Right lobe of liver (tissue), 6 donors: ENCODE measurements around the gene FAM13A. TPM values are rescaled to one million over a fixed set of nuclear protein-coding genes. Genes with fewer than 3 reads are reported as not detected.

Experiments used
- ATAC-seq, 4 donors: fragments of 200-7000 bp; cut with Tn5 transposase; one replicate each; pipeline ENCODE4 v1.9.1; 2020; ENCODE audit warnings: mild to moderate bottlenecking in 4 of 4, moderate library complexity in 4 of 4
- DNase-seq, 3 donors: peaks; one replicate each; pipeline ENCODE4 v3.0.0-alpha.2; 2020
- H3K27ac ChIP-seq, 3 donors: fragments of 200-600 bp; one replicate each; pipeline ENCODE4 v1.8.0; 2022
- H3K27me3 ChIP-seq, 2 donors: fragments of 200-600 bp; one replicate each; pipeline ENCODE4 v1.8.0; 2022
- H3K36me3 ChIP-seq, 4 donors: fragments of 200-600 bp; sonication (generic) in 1 of 4; one replicate each; pipeline versions ENCODE4 v1.5.1 to v1.8.0; 2017 to 2022; ENCODE audit warnings: control low read depth in 1 of 4
- H3K4me1 ChIP-seq, 4 donors: fragments of 200-600 bp; sonication (generic) in 1 of 4; one replicate each; pipeline versions ENCODE4 v1.5.1 to v1.8.0; 2017 to 2022; ENCODE audit warnings: control low read depth in 1 of 4
- H3K4me3 ChIP-seq, 3 donors: fragments of 200-600 bp; one replicate each; pipeline ENCODE4 v1.8.0; 2022
- H3K9me3 ChIP-seq, 4 donors: fragments of 200-600 bp; sonication (generic) in 1 of 4; one replicate each; pipeline versions ENCODE4 v1.5.1 to v1.8.0; 2017 to 2022; ENCODE audit warnings: control low read depth in 1 of 4
- CTCF ChIP-seq, 4 donors: fragments of 200-600 bp in 3 of 4; fragments of 450-650 bp in 1 of 4; IDR thresholded peaks; one replicate each; pipeline versions ENCODE4 v1.5.1 to v1.8.0; 2016 to 2022; ENCODE audit warnings: antibody characterized with exemption in 4 of 4, mild to moderate bottlenecking in 2 of 4
- POLR2A ChIP-seq: fragments of 450-650 bp; IDR thresholded peaks from one replicate; pipeline ENCODE4 v1.6.1; 2017; ENCODE audit warnings: antibody characterized with exemption, mild to moderate bottlenecking
- WGBS: methylation state at CpG from one replicate; pipeline ENCODE4 v1.1.6; 2018; ENCODE audit warnings: low coverage, low lambda C conversion rate; ENCODE audit not compliant: insufficient coverage; ENCODE audit errors: missing lambda C conversion rate; 5-methylcytosine and 5-hydroxymethylcytosine counted together
- intact Hi-C, 2 donors: fragments of 100-400 bp; cut with DNase I; formaldehyde crosslinking; loops; one replicate each; pipeline versions ENCODE4 v1.11.2 to v1.14.1; 2022
- total RNA-seq, 6 experiments: library from RNA; depleted of rRNA in 2 of 6; stranded (reverse); fragments of >200 nt in 2 of 6; fragmentation: NEBNext Ultra II Directional in 3 of 6; extraction: Animal tissue kit (Norgen Biotek cat#: 25700) in 3 of 6; gene quantifications; one replicate each; pipeline versions ENCODE4 v1.1.0 to v1.2.4, GENCODE V29; 2016 to 2023
- donor health status: DM: no; HTN: yes; CAD: no.
- donor health status: DM: no; HTN: no; CAD: no.
- donor health status: DM: no; HTN: no; CAD: no.
- donor health status: DM: no; HTN: yes; CAD: no.
- donor health status: DM: no; HTN: yes; CAD: no.

The FAM13A gene
- total RNA-seq, 6 experiments from 2014 or later: 28.3 to 82.5 (median 51.7) TPM

GRCh38 chr4:88788424-88788823 is 268.6 kb downstream of the FAM13A start:
- Histone ChIP-seq H3K27ac (no peak overlapping the region), H3K4me3 (no peak overlapping the region), H3K36me3 (peaks cover 0 to 16% (median 1%) of the 10 kb centered on the region in 4 donors), H3K27me3 (no peaks in the 10 kb centered on the region), H3K4me1 (peaks cover 0 to 4% (median 0%) of the 10 kb centered on the region in 4 donors), H3K9me3 (no peaks in the 10 kb centered on the region)
- no peak for TF ChIP-seq POLR2A
- TF ChIP-seq CTCF (IDR thresholded peaks at IDR 0.05): no peak
- 87% methylated on average over 1 of the region's 1 CpG for WGBS
- DNase-seq: no peak
- ATAC-seq: no peak
- intact Hi-C loops: no loop called here

GRCh38 chr4:88786011-88786410 is 271.0 kb downstream of the FAM13A start:
- Histone ChIP-seq H3K27me3 (no peaks in the 10 kb centered on the region), H3K9me3 (no peaks in the 10 kb centered on the region), H3K27ac (no peak overlapping the region), H3K4me1 (no peaks in the 10 kb centered on the region), H3K4me3 (no peak overlapping the region), H3K36me3 (peaks cover 0 to 19% (median 2%) of the 10 kb centered on the region in 4 donors)
- intact Hi-C loops: no loop called here
- WGBS: 92% methylated on average over 1 of the region's 1 CpG
- TF ChIP-seq POLR2A (no peak), CTCF (IDR thresholded peaks at IDR 0.05) (no peak)
- no peak for DNase-seq
- ATAC-seq: no peak

GRCh38 chr4:88780389-88780788 is 276.6 kb downstream of the FAM13A start:
- TF ChIP-seq POLR2A (no peak), CTCF (IDR thresholded peaks at IDR 0.05) (no peak)
- Histone ChIP-seq H3K4me3 (no peak overlapping the region), H3K27me3 (no peaks in the 10 kb centered on the region), H3K27ac (no peak overlapping the region), H3K4me1 (no peaks in the 10 kb centered on the region), H3K9me3 (no peaks in the 10 kb centered on the region), H3K36me3 (peaks cover 0 to 4% (median 1%) of the 10 kb centered on the region in 4 donors)
- ATAC-seq: no peak
- no peak for DNase-seq
- intact Hi-C loops: no loop called here
- 100% methylated on average over 1 of the region's 1 CpG for WGBS

GRCh38 chr4:88779431-88779830 is 277.6 kb downstream of the FAM13A start:
- H3K36me3 ChIP-seq: peaks cover 0 to 3% (median 1%) of the 10 kb centered on the region in 4 donors
- intact Hi-C loops: no loop called here
- H3K27me3 ChIP-seq: no peaks in the 10 kb centered on the region
- WGBS: 75% methylated on average over 3 of the region's 3 CpGs
- no peak overlapping the region for H3K4me3 ChIP-seq
- no peak for TF ChIP-seq POLR2A
- TF ChIP-seq CTCF (IDR thresholded peaks at IDR 0.05): no peak
- ATAC-seq: no peak
- no peaks in the 10 kb centered on the region for H3K9me3 ChIP-seq
- no peaks in the 10 kb centered on the region for H3K4me1 ChIP-seq
- no peak overlapping the region for H3K27ac ChIP-seq
- no peak for DNase-seq

GRCh38 chr4:88775529-88775928 is 281.5 kb downstream of the FAM13A start:
- intact Hi-C loops: no loop called here
- Histone ChIP-seq H3K4me3 (no peak overlapping the region), H3K36me3 (no peaks in the 10 kb centered on the region), H3K27ac (no peak overlapping the region), H3K4me1 (no peaks in the 10 kb centered on the region), H3K9me3 (no peaks in the 10 kb centered on the region), H3K27me3 (no peaks in the 10 kb centered on the region)
- ATAC-seq: no peak
- WGBS: 93% methylated on average over 2 of the region's 2 CpGs
- DNase-seq: no peak
- TF ChIP-seq CTCF (IDR thresholded peaks at IDR 0.05) (no peak), POLR2A (no peak)
